Lower leg skin (tissue), 3 donors: Measurements from ENCODE around the gene TMIGD2.

Source experiments
- CTCF ChIP-seq, 3 donors: fragments of 450-650 bp; IDR thresholded peaks; one replicate each; pipeline ENCODE4 v1.5.1; 2016; ENCODE audit warnings: antibody characterized with exemption in 3 of 3, mild to moderate bottlenecking in 3 of 3, moderate library complexity in 2 of 3
- POLR2A ChIP-seq, 2 donors: fragments of 450-650 bp; IDR thresholded peaks; one replicate each; pipeline ENCODE4 v1.6.1; 2016 to 2017; ENCODE audit warnings: antibody characterized with exemption in 2 of 2, mild to moderate bottlenecking in 1 of 2, moderate library complexity in 1 of 2

GRCh38 chr19:4298810-4299550 is 3.2 kb downstream of the TMIGD2 start:
- TF ChIP-seq CTCF (IDR thresholded peaks at IDR 0.05), result no peak
- TF ChIP-seq POLR2A (IDR thresholded peaks at IDR 0.05), result no peak
